ENCODE results near the gene JAK1. TPM values are rescaled to one million over a fixed set of nuclear protein-coding genes. Genes with fewer than 3 reads are reported as not detected.

JAK1 gene
- total RNA-seq, 4 donors from 2014 or later = 59.7 to 92.7 (median 64.1) TPM

GRCh38 chr1:64908575-64908974 lies 57.8 kb downstream of the JAK1 start:
- TF ChIP-seq, protein P1, sequence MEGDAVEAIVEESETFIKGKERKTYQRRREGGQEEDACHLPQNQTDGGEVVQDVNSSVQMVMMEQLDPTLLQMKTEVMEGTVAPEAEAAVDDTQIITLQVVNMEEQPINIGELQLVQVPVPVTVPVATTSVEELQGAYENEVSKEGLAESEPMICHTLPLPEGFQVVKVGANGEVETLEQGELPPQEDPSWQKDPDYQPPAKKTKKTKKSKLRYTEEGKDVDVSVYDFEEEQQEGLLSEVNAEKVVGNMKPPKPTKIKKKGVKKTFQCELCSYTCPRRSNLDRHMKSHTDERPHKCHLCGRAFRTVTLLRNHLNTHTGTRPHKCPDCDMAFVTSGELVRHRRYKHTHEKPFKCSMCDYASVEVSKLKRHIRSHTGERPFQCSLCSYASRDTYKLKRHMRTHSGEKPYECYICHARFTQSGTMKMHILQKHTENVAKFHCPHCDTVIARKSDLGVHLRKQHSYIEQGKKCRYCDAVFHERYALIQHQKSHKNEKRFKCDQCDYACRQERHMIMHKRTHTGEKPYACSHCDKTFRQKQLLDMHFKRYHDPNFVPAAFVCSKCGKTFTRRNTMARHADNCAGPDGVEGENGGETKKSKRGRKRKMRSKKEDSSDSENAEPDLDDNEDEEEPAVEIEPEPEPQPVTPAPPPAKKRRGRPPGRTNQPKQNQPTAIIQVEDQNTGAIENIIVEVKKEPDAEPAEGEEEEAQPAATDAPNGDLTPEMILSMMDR (IDR thresholded peaks at IDR 0.05) = no peak
- no peak for TF ChIP-seq POLR2A (IDR thresholded peaks at IDR 0.05)
- peaks cover 0 to 46% (median 10%) of the 10 kb centered on the region in 3 donors for H3K4me1 ChIP-seq
- intact Hi-C loops (cut with DNase I) = no loop called here
- no peaks in the 10 kb centered on the region for H3K36me3 ChIP-seq
- DNase-seq = no peak
- no peak overlapping the region for H3K27ac ChIP-seq
- 100% methylated on average over 1 of the region's 1 CpG for WGBS, 2 donors
- no peaks in the 10 kb centered on the region for H3K9me3 ChIP-seq
- H3K4me3 ChIP-seq = no peak overlapping the region
- H3K27me3 ChIP-seq = no peaks in the 10 kb centered on the region

DNA sequence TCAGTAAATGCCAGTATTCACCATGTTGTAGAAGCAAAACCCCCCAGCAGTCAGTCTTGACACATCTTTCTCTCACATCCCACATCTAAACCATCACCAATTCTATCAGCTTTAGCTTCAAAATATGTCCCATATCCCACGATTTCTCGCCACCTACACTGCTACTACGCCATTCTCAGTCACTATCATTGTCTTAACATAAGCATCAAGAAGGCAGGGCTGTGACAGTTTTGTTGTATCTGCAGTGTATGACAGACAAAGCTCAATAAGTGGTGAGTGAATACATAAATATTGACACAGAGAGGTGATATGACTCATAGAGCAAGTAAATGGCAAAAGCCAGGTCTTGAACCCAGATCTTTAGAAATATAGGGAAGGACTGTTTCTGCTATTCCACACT lies 59.9 kb downstream of the JAK1 start:
- no peak overlapping the region for H3K27ac ChIP-seq
- peaks cover 0 to 33% (median 5%) of the 10 kb centered on the region in 3 donors for H3K4me1 ChIP-seq
- DNase-seq = no peak
- H3K36me3 ChIP-seq = no peaks in the 10 kb centered on the region
- H3K9me3 ChIP-seq = no peaks in the 10 kb centered on the region
- 73 to 89% methylated on average over 3 of the region's 3 CpGs for WGBS, 2 donors
- H3K4me3 ChIP-seq = no peak overlapping the region
- TF ChIP-seq POLR2A (IDR thresholded peaks at IDR 0.05) = no peak
- TF ChIP-seq, protein P1 (IDR thresholded peaks at IDR 0.05) = no peak
- no peaks in the 10 kb centered on the region for H3K27me3 ChIP-seq
- intact Hi-C loops (cut with DNase I) = no loop called here

GRCh38 chr1:64903593-64903992 lies 62.8 kb downstream of the JAK1 start:
- intact Hi-C loops (cut with DNase I) = no loop called here
- H3K4me3 ChIP-seq = no peak overlapping the region
- 56 to 91% methylated on average over 1 of the region's 1 CpG for WGBS, 2 donors

DNA sequence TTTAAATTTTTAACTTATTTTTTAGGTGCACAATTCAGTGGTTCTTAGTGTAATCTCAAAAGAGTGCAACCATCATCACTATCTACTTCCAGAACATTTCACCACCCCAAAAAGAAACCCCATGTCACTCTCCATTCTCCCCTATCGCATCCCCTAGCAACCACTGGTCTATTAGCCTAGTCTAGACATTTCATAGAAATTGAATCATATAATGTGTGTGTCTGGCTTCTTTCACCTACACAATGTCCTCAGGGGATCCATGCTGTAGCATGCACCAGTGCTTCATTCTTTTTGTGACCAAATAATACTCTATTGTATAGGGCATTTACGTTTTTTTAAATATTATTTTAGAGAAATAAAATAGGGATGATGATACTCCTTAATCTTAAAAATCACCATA lies 64.7 kb downstream of the JAK1 start:
- no peak for DNase-seq
- TF ChIP-seq, protein P1 (IDR thresholded peaks at IDR 0.05) = no peak
- TF ChIP-seq POLR2A (IDR thresholded peaks at IDR 0.05) = no peak
- Histone ChIP-seq H3K27ac (no peak overlapping the region), H3K27me3 (no peaks in the 10 kb centered on the region), H3K36me3 (no peaks in the 10 kb centered on the region), H3K4me3 (no peak overlapping the region), H3K4me1 (peaks cover 8 to 44% (median 22%) of the 10 kb centered on the region in 3 donors), H3K9me3 (no peaks in the 10 kb centered on the region)
- WGBS, 2 donors = 45 to 51% methylated on average over 2 of the region's 2 CpGs
- intact Hi-C loops (cut with DNase I) = no loop called here

More at GRCh38 chr1:64903593-64903992, 62.8 kb downstream of the JAK1 start:
- H3K36me3 ChIP-seq = no peaks in the 10 kb centered on the region
- TF ChIP-seq POLR2A (IDR thresholded peaks at IDR 0.05) = no peak
- TF ChIP-seq, protein P1 (IDR thresholded peaks at IDR 0.05) = no peak
- DNase-seq = no peak
- H3K4me1 ChIP-seq = peaks cover 2 to 36% (median 5%) of the 10 kb centered on the region in 3 donors
- no peaks in the 10 kb centered on the region for H3K27me3 ChIP-seq
- no peak overlapping the region for H3K27ac ChIP-seq
- H3K9me3 ChIP-seq = no peaks in the 10 kb centered on the region

- H3K27me3 ChIP-seq = no peaks in the 10 kb centered on the region
- 91 to 96% methylated on average over 2 of the region's 2 CpGs for WGBS, 2 donors
- TF ChIP-seq, protein P1 (IDR thresholded peaks at IDR 0.05) = no peak
- TF ChIP-seq POLR2A (IDR thresholded peaks at IDR 0.05) = no peak
- H3K9me3 ChIP-seq = no peaks in the 10 kb centered on the region
- no peak overlapping the region for H3K4me3 ChIP-seq
- no peak for DNase-seq
- no peaks in the 10 kb centered on the region for H3K36me3 ChIP-seq
- H3K27ac ChIP-seq = no peak overlapping the region
- intact Hi-C loops (cut with DNase I) = no loop called here
- H3K4me1 ChIP-seq = peaks cover 8 to 46% (median 23%) of the 10 kb centered on the region in 3 donors
These were observed 65.4 kb downstream of the JAK1 start for GRCh38 chr1:64900916-64901315.
